Hypothalamus (tissue), 51 donors: ENCODE results near the gene NDUFB8.
"Not testable (repeated sequence)": the region's sequence is repeated elsewhere in the genome, so short reads cannot be mapped to it uniquely, and the experiment has no call there.

Experiments
- DNase-seq, 51 donors: peaks; one replicate each; lab custom pipeline; 2025; lab: John Stamatoyannopoulos, UW

Gene NDUFB8

DNA sequence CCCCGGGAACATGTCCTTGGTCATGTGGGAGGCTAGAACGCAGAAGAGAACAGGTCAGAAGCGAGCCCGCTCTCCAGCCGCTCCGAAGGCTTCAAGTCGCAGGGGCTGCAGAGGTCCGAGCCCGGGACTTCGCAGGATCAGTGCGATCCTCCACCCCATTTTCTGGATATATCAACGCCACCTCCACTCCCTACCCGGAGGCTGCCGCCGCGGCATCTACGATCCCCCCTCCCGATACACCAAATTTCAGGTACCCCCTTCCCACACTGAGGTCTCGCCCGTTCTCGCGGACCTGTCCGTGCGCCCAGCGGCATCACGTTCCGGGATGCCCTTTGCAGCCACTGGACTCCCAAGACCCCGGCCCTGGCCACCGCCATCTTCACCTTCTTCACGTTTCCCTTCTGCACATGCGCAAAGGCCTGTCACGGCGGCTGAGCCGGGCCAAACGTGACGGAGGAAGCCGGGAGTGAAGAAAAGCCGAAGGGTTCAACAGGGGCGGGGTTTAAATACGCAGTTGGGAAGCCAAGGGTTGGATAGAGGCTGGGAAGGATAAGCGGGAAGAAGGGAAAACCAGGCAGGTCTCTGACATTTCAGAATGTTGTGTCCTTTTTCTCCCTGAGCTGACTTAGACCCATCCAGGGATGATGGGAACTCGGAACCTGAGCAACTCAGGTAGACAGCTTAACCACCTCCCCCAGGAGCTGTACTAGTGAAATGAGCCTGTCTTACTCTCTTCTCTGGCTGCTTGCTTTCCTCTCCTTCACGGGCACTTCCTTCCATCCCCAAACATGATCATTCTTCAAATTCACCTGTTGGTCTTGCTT lies at the start of gene NDUFB8:
Gene NDUFB8 (minus strand): TSS at position 397 of the 824 bp plus-strand sequence. CDS start 20 bp downstream, at position 377.
- peak; percentile 42 to 95 (median 82) for DNase-seq

DNA sequence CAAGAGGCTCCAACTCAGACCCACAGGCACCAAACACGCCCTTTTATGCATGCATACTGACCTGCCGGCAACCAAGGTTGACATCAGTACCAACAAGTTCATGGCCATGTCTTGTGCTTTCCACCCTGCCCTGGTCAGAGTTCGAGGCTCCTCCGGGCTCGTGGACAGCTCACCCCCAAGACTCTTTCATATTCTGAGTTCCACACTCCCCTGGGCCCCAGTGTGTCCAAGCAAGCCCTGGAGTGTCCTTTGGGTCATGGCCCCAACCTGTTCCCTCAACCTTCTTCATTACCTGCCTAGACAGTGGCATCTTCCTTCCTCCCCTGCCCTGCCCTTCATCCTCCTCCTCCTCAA lies 46.6 kb upstream of the NDUFB8 start:
- no peak for DNase-seq

DNA sequence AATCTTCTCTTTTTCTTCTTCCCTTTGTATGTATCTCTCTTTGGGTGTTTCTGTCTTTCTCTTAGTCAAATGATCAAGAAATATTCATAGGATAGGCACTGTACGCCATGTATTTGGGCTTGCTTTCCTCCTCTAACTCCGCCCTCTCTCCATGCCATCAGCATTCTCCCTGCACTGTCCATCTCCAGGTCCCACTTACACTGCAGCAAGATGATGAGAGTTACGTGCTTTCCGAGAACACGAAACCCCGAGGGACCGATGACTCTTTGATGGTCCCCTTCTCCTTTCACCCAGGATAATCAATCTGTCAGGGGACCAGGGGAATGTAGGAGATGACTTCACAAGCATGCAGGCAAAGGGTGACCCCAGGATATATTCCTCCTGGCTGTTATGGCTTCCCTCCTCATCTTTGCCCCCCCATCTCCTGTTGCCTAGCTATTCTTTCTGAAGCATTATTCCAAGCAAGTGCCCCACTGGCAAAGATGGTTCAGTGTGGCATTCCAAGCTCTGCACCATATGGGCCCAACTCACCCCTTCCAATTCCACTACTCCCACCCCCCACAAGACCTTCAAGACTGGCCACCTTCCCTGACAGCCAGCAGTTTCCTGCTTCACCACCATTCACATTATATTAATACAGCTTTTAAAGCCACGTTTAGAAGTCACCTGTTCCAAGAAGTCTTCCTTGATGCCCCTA lies 46.1 kb upstream of the NDUFB8 start:
- DNase-seq = no peak

DNA sequence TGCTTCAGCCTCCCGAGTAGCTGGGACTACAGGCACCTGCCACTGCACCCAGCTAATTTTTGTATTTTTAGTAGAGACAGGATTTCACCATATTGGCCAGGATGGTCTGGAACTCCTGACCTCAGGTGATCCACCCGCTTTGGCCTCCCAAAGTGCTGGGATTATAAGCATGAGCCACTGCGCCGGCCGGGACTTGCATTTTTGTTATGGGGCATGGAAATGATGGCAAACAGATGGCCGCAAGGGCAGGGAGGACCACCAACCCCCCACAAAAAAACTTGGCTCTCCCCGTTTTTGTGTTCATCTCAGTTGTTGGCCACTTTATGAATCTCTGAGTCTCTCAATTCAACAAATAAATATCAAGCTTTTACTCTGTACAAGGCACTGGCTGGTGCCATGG lies 45.5 kb upstream of the NDUFB8 start:
- not testable (repeated sequence) for DNase-seq

GRCh38 chr10:100571084-100571856 lies 41.6 kb upstream of the NDUFB8 start:
- no peak for DNase-seq

DNA sequence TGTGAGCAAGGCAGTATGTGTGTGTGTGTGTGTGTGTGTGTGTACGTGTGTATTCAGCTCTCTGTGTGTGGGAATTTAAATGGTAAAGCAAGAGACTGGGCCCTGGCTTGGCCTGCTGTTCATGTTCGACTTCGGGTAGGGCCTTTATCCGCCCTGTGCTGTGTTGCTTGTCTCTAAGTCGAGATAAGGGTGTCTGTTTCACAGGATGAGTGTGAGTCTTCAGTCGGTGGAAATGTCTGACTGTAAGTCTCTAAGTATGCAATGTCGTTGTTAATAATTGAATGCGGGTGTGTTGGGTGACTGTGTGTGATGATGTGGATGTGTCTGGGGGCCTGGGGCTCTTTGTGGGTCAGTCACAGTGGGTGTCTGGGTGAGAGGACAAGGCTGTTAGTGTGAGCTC lies 40.8 kb upstream of the NDUFB8 start:
- no peak for DNase-seq

- DNase-seq = no peak
Measured at GRCh38 chr10:100569687-100570481, 40.2 kb upstream of the NDUFB8 start.

- no peak for DNase-seq
Measured at GRCh38 chr10:100568912-100569311, 39.2 kb upstream of the NDUFB8 start.

DNA sequence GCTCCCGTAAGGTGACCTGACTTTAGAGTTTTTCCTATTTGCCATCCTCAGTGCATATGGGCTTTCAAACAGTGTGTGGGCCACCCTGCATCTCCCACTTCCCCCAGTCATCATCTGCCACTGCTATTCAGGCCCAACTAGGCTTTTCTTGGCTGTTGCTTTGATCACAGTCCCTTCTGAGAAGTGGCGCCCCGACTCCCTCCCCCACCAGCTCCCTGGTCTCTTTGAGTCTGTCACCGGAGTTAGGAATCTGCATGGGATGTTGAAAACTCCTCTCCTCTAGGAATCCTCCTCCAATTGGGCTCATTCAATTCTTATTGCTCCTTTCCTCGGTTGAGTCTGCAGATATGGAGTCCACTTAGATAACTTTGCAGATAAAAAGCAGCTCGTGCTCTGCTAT lies 38.2 kb upstream of the NDUFB8 start:
- DNase-seq = no peak

DNA sequence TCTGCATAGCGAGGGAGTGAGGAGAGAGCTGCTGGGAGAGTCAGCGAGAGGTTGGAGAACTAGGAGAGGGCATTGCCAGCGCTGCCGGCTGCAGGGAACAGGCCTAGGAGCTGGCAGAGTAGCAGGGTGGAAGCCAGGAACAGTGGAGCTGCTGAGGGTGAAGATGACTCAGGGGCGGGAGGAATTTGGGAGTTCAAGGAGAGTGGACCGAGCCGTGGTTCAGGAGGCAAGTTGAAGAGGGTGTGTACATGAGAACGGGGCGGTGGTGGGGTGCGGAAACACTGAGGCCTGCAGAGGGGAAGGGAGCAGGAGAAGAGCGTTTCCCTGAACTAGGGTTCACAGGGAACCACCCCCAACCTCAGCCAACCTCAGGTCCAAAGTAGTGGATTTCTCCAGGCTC lies 37.6 kb upstream of the NDUFB8 start:
- no peak for DNase-seq

DNA sequence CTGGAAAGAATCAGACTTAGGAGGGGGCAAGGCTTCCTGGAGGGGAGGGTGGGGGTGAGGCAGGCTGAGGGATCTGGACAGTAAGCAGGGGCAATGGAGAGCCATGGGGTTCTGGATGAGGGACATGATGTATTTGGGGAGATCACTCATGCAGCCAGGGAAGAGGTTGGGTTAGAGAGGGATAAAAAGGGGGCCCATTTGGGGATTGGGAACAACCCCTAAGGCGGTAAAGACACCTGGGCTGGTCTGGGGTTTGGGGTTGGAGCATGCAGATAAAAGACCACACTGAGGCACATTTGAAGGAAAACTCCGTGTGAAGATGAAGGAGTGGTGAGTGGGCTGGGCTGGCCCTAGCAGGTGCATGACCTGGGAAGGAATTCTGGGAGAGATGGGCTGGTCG lies 36.9 kb upstream of the NDUFB8 start:
- DNase-seq = no peak

GRCh38 chr10:100565206-100565985 lies 35.7 kb upstream of the NDUFB8 start:
- DNase-seq = no peak

- peak in 47 of 51 donors; percentile 3 to 77 (median 32) for DNase-seq
Measured at GRCh38 chr10:100562008-100562672, 32.5 kb upstream of the NDUFB8 start.

- DNase-seq = no peak
Measured at GRCh38 chr10:100561005-100561404, 31.3 kb upstream of the NDUFB8 start.

GRCh38 chr10:100560248-100560647 lies 30.6 kb upstream of the NDUFB8 start:
- DNase-seq = no peak

DNA sequence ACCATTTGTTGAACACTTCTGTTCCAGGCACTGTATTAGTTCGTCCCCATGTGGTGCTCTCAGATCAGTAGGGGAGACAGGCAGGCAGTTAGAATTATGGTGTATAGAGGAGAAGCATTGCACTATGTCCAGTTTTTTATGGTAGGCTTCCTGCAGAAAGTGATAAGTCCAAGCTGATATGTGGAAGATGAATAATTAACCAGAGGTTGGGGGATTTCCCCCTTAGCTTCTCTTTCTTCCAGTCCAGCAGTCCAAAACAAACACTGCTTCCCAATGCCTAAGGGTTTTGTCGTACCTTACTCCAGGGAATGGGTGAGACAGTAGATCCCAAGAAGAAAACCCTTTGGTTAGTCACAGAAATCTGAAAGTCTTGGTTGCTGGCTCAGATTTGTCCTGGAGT lies 25.2 kb upstream of the NDUFB8 start:
- DNase-seq = no peak

DNA sequence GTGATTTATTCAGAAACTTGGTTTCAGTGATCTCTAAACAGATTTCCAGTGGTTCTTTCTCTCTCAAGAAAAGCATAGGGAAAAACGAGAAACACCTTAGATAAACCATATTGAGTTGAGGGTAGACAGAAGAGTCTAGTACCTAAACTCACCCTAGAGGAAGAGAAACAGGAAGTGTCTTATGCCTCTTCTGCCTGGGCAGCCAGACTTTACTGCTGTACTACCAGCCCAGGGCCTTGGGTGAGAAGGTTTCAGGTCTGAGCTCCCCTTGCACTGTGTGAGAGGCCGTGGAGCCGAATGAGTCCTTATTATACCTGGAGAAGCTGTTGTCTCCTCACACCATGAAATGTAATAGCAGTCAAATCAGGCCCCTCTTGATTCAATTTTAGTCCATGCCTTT lies 24.3 kb upstream of the NDUFB8 start:
- no peak for DNase-seq

DNA sequence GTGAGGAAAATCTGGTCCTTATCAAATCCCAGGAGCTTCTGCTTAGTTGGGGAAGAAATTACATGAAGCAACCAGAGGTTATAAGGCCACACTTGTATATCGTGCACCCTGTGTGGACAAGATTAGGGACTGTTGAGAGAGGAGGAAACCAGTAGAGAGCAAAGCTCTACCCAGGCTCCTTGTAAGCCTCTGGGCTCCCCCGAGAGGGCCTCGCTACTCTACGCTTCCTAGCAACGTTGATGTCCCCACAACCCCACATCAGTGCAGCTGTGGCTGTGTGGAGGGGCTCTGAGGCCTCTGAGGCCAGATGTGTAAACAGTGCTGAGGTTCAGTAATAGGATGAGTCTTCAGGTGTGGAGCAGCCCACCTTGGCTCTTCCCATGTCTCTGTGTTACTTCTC lies 22.1 kb upstream of the NDUFB8 start:
- no peak for DNase-seq

DNA sequence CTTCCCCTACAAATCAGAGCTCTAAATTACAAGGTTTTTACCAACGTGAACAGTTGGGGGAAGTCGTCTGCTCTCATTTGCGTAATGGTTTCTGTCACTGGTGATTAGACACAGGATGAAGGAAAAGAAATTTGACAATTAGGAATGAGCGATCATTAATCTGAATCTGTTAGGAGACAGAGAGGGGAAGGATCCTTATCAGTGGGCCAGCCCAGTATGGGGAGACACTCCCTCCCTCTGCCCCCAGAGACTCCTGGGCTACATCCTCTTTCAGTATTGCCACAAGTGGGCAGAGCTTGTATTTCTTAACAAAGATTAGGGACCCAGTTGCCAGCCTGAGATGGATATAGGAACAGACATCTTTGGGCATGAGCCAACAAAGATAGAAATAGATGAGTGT lies 21.5 kb upstream of the NDUFB8 start:
- no peak for DNase-seq
